Germinal center (tissue), 1 donor: ENCODE results near the gene OGG1.

ENCODE experiments used
- DNase-seq: peaks from one replicate; pipeline ENCODE4 v3.0.0; 2012; ENCODE audit warnings: mixed read lengths, low spot score

OGG1 gene

GRCh38 chr3:9749645-9750555, at the start of gene OGG1:
OGG1 (plus strand) TSS chr3:9749952; CDS start chr3:9750287, 335 bp downstream.
- peak; percentile 97 for DNase-seq

GRCh38 chr3:9700536-9700935, 49.2 kb upstream of the OGG1 start:
- DNase-seq: no peak

- no peak for DNase-seq
These were observed 48.7 kb upstream of the OGG1 start for GRCh38 chr3:9701006-9701405.

- DNase-seq: no peak
These were observed 48.0 kb upstream of the OGG1 start for GRCh38 chr3:9701711-9702110.

DNA sequence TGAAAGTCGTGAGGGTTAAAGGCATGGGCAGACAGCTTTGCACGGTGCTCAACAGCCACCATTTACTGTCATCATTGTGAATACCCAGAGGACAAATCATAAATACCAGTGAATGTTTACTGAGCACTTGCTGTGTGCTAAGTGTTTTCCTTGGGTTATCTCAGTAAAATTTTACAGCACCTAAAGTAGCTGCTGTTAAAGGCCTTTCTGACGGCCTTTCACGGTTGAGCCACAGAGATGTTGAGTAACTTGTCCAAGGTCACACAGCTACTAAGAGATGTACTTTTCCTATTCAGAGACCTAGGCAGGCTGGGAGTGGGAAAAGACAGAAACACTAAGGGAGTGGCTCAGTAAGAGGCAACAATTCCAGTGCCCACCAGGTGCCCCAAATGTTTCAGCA, 46.5 kb upstream of the OGG1 start:
- DNase-seq: no peak

- DNase-seq: peak; percentile 49
These were observed 45.9 kb upstream of the OGG1 start, which contains the start of gene CPNE9 for GRCh38 chr3:9703736-9704346. CPNE9 (plus strand) TSS chr3:9703833; CDS start chr3:9703997, 164 bp downstream.

DNA sequence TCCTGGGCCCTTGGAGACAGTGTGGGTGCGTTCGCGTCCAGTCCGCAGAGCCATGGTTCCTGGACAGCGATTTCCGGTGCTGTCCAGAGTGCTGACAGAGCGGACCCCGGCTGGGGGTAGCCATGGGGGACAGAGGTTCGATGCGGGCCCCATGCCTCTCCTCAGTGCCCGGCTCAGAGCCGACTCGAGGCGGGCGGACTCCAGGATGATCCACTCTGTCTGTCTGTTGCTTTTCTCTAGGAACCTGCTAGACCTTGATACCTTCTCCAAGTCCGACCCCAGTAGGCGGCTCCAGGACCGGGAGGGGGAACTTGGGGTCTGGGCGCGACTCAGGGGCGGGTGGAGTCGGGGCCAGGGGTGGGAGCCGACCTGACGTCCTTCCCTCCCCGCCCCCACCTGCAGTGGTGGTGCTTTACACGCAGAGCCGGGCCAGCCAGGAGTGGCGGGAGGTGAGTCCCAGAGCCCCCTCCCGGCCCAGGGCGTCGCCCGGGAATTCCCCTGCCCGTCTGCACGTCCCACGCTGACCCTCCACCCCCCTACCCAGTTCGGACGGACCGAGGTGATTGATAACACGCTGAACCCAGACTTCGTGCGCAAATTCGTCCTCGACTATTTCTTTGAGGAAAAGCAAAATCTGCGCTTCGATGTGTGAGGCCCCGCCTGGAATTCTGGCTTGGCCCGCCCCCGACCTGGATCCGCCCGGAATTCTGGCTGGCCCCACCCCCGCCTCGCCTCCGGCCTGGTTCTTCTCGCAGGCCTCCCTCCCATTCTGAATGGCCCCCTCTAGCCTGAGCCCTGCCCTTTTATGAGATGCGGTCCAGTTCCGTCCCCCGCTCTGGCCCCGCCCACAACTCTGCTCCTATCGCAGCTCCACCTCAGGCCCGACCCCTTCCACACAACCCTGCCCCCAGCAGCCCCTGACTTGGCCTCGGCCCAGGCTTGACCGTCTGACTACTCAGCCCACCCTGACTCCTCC, 45.1 kb upstream of the OGG1 start:
- DNase-seq: no peak

GRCh38 chr3:9710174-9710739, 39.5 kb upstream of the OGG1 start:
- DNase-seq: no peak

DNA sequence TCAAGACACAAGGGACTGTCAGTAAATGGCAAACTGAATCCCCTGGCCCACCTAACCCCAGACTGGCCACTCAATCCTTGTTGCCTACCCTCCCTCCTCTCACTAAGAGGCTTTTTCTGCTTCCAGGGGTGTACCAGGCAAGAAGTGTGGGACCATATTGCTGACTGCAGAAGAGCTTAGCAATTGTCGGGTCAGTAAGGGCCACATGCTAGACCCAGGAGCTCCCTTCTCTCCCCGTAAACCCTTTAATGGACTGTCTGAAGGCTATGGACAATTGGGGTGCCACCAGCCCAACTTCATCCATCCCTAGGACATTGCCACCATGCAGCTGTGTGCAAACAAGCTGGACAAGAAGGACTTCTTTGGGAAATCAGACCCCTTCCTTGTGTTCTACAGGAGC, 37.3 kb upstream of the OGG1 start:
- no peak for DNase-seq

DNA sequence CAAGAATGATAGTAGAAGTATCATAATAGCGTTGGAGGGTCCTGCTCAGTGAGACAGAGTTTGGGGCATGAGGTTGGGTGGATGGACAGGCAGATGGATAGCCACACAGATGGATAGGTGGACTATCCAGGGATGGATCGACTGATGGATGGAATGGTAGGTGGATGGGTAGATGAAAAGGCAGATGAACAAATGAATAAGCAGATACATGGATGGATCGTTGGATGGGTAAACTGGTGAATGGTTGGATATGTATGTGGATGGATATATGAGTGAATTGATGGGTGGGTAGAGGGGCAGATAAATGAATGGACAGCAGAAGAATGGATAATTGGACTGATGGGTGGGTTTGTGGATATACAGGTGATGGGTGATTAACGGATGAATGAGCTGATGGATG, 36.6 kb upstream of the OGG1 start:
- no peak for DNase-seq

DNA sequence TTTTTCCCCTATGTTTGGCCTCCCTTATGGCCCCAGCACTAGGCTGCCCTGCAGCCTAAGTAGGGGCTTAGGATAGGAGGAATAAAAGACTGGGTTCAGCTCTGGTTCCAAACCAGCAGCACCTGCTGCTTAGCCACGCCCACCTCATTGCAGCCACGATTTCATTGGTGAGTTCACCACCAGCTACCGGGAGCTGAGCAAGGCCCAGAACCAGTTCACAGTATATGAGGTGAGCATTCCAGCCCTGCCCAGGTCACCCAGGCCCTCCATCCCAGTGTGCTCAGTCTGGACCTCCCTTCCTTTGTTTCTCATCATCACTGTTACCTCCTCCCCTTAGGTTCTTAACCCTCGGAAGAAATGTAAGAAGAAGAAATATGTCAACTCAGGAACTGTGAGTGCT, 34.6 kb upstream of the OGG1 start:
- peak; percentile 73 for DNase-seq

DNA sequence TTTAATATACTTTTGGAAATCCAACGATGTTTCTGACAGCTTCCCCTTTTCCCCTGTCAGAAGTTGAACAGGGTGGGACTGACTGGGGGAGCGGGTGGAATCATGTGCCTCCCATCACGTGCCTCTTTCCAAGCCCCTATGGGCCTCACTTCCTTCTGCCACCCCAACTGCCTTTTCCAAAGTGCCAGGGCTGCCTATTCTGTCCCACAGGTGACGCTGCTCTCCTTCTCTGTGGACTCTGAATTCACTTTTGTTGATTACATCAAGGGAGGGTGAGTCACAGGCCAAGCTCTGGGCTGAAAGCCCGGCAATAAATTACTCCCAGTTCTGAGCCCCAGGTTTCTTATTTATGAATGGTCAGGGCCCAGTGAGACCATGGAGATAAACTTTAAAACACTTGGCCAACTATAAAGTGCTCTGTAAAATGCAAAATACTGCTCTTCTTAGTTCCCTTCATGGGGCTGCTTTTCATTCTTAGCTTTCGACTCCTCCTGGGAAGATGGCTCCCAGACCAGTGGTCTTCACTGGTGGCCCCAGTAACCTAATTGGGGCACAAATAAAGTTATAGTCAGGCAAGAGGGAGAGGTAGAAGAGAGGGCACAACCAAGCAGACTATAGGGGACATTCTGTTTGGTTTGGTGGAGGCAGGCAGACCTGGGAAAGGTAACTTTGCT, 33.9 kb upstream of the OGG1 start:
- no peak for DNase-seq

DNA sequence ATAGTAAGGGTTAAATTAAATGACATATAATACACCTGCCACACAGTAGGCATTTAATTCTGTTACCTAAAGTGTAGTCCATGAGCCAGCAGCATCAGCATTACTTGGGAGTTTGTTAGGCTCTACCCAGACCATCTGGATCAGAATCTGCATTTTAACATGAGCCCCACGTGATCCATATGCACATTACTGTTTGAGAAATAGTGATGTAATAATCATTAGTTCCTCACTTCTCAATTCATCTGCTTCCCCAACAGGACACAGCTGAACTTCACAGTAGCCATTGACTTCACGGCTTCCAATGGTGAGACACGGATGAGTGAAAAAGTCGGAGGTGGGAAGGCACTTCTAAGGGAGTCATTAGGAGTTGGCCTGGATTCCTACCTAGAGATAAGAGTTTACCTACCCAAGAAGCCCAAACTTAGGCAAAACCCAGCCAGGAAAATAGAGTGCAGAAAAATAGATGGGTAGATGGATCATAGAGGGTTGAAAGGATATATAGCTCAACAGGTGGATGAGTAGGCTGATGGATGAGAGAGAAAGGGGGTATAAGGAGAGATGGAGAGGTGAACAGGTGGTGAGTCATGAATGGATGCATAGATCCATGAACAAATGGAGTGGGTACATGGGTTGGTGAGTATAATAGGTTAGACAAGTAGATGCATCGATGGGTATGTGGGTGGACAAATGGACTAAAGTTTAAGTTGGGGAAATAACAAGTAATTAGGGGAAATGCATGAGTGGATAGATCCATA, 32.8 kb upstream of the OGG1 start:
- no peak for DNase-seq

GRCh38 chr3:9717563-9717962, 32.2 kb upstream of the OGG1 start:
- no peak for DNase-seq

- no peak for DNase-seq
These were observed 31.6 kb upstream of the OGG1 start for GRCh38 chr3:9718118-9718517.

DNA sequence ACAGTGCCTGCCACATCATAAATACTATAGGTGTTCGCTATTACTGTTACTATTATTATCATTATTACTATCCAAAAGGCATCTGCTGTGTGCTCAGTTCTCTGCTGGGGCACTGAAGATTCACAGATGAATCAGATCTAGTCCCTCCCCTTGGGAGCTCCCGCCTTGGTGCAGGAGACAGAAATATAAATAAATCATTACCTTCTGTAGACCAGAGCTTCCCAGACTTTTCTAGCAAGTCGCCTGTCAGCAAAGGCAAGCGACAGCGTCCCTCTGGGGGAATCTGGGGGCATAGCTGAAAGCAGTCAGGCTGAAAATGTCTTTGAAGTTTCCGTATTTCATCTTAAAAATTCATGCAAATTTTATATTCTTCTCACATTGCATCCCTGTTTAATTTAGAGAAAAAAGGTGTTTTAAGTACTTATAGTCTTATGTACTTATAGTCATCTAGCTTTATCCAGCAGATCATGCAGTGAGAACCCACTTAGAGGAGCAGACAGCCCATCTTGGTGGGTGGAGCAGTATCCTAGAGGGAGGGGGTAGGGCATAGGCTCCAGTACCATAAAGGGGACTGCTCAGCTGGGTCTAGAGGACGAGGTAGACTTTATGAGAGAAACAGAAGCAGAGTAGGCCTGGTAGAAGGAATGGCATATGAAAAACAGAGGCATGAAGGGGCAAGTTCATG, 28.6 kb upstream of the OGG1 start:
- DNase-seq: no peak

DNA sequence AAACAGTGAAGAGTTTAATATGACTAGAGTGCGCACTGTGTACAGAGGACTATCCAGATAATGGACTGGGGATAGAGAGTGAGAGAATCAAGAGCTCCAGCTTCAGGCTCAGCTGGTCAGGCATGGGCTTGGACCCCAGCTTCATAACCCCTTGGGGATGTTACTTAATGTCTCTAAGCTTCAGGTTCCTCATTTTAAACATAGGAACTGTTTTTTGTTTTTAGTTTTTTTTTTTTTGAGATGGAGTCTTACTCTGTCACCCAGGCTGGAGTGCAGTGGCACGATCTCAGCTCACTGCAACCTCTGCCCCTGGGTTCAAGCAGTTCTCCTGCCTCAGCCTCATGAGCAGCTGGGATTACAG, 28.1 kb upstream of the OGG1 start:
- DNase-seq: no peak

DNA sequence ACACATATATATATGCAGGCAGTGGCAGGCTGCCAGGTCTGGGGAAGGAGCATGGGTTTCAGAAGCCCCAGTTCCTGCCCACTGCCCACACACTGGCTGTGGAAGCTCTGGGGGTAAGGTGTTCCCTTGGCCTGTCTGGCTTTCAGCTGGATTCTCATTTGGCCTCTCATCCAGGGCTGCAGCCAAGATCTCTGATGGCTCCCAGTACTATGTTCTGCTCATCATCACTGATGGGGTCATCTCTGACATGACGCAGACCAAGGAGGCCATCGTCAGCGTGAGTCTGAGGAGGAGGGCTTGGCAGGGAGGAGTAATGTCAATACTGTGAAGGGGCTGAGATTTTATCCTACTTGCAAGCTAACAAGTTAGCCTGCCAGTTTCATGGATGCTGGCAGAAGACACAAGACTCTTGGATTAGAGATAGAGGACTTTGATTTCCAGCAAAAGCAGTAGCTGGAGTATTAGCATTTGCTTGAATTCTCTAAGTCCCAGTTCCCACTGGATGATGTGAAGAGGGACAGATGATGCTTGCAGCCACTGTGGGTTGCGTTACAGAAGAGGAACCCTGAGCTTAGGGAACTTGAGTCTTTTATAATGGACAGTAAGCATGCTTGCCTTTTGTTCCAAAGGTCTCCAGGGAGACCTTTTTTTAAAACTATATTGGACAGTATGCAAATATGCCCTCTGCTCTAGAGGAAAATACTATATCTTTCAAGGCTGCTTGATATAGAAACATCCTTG, 23.8 kb upstream of the OGG1 start:
- DNase-seq: no peak

- peak; percentile 80 for DNase-seq
These were observed 22.6 kb upstream of the OGG1 start for GRCh38 chr3:9727041-9727595.
